SK-N-SH (cell line): ENCODE measurements around the gene STYXL2. TPM values are rescaled to one million over a fixed set of nuclear protein-coding genes. Genes with fewer than 3 reads are reported as not detected.

Experiments used
- CTCF ChIA-PET: fragments of 300-600, 350-600 bp; formaldehyde crosslinking; extraction: SDS; loops from one replicate; lab custom pipeline; 2021; lab: Yijun Ruan, JAX
- POLR2A ChIA-PET: fragments of 350-600 bp; sonication (Branson Sonifier 250); formaldehyde crosslinking; extraction: SDS; loops from one replicate; lab custom pipeline; 2020; ENCODE audit warnings: antibody characterized with exemption, inconsistent platforms; lab: Yijun Ruan, JAX
- DNase-seq: peaks from one replicate; pipeline ENCODE4 v3.0.0; 2012
- H2AFZ ChIP-seq: fragments of 200-600 bp; sonication (generic); 2 replicates; pipeline ENCODE4 v1.8.1; 2016; ENCODE audit warnings: antibody characterized with exemption, mild to moderate bottlenecking, low read depth
- H3F3A ChIP-seq: fragments of 200-600 bp; sonication (generic); replicated peaks from 2 replicates; pipeline ENCODE3; 2016; ENCODE audit warnings: antibody characterized with exemption, mild to moderate bottlenecking; ENCODE audit not compliant: insufficient read depth
- H3K27ac ChIP-seq, 2 experiments: fragments of 200-500 bp in 1 of 2; fragments of 200-600 bp in 1 of 2; sonication (Bioruptor generic) in 1 of 2; sonication (generic), shearing (Covaris generic) in 1 of 2; 2 replicates each; pipeline versions ENCODE4 v1.5.1 to v1.6.1; 2014 to 2016; ENCODE audit warnings: low read depth in 2 of 2, inconsistent platforms in 1 of 2, low read length in 1 of 2, mild to moderate bottlenecking in 1 of 2, mixed read lengths in 1 of 2
- H3K27me3 ChIP-seq: fragments of 200-600 bp; sonication (generic), shearing (Covaris generic); 2 replicates; pipeline ENCODE4 v1.6.1; 2016; ENCODE audit warnings: mixed run types; ENCODE audit not compliant: insufficient read depth
- H3K36me3 ChIP-seq, 2 experiments: fragments of 200-500 bp in 1 of 2; fragments of 200-600 bp in 1 of 2; sonication (Bioruptor generic) in 1 of 2; sonication (generic) in 1 of 2; replicated peaks in 1 of 2; 2 replicates each; pipeline versions ENCODE3 to v1.5.1; 2014 to 2016; ENCODE audit warnings: low read length in 1 of 2, mild to moderate bottlenecking in 1 of 2; ENCODE audit not compliant: insufficient read depth in 2 of 2, control insufficient read depth in 1 of 2
- H3K4me1 ChIP-seq, 2 experiments: fragments of 200-500 bp in 1 of 2; fragments of 200-600 bp in 1 of 2; sonication (Bioruptor generic) in 1 of 2; sonication (generic), shearing (Covaris generic) in 1 of 2; 2 replicates each; pipeline versions ENCODE4 v1.5.1 to v1.6.1; 2014 to 2016; ENCODE audit warnings: low read depth in 1 of 2, low read length in 1 of 2, mixed run types in 1 of 2; ENCODE audit not compliant: insufficient read depth in 2 of 2, control insufficient read depth in 1 of 2
- H3K4me2 ChIP-seq: fragments of 200-600 bp; sonication (generic), shearing (Covaris generic); 2 replicates; pipeline ENCODE4 v1.6.1; 2017; ENCODE audit warnings: mixed run types
- H3K4me3 ChIP-seq, 2 experiments: fragments of 200-500 bp in 1 of 2; fragments of 200-600 bp in 1 of 2; sonication (Bioruptor generic) in 1 of 2; sonication (generic), shearing (Covaris generic) in 1 of 2; 2 replicates each; pipeline versions ENCODE4 v1.5.1 to v1.8.1; 2014 to 2016; ENCODE audit warnings: low read depth in 2 of 2, inconsistent platforms in 1 of 2, low read length in 1 of 2, mild to moderate bottlenecking in 1 of 2, mixed read lengths in 1 of 2, moderate library complexity in 1 of 2
- H3K79me2 ChIP-seq: fragments of 200-600 bp; sonication (generic); 2 replicates; pipeline ENCODE4 v1.8.1; 2017; ENCODE audit warnings: mild to moderate bottlenecking; ENCODE audit not compliant: insufficient read depth
- H3K9ac ChIP-seq: fragments of 200-600 bp; sonication (generic); 2 replicates; pipeline ENCODE4 v1.6.1; 2017; ENCODE audit warnings: mixed run types
- H3K9me2 ChIP-seq: fragments of 200-600 bp; sonication (generic); 2 replicates; pipeline ENCODE4 v1.6.1; 2017; ENCODE audit warnings: mixed run types
- H3K9me3 ChIP-seq: fragments of 200-600 bp; sonication (generic); 2 replicates; pipeline ENCODE4 v1.6.1; 2017; ENCODE audit warnings: mixed run types, mild to moderate bottlenecking, moderate library complexity
- H4K20me1 ChIP-seq: fragments of 200-600 bp; sonication (generic); 2 replicates; pipeline ENCODE4 v1.6.1; 2017; ENCODE audit warnings: mild to moderate bottlenecking, mixed run types; ENCODE audit not compliant: insufficient read depth
- CHD2 ChIP-seq: fragments of 150-350 bp; IDR thresholded peaks from 2 replicates; pipeline ENCODE4 v1.6.1; 2018; ENCODE audit warnings: low read length; ENCODE audit not compliant: partially characterized antibody
- ELF1 ChIP-seq: IDR thresholded peaks from 2 replicates; pipeline ENCODE4 v1.4.0; 2012
- EP300 ChIP-seq, 2 experiments: IDR thresholded peaks; 2 replicates each; pipeline versions ENCODE4 v1.4.0 to v1.6.1; 2012; ENCODE audit warnings: borderline replicate concordance in 1 of 2, low read depth in 1 of 2, low read length in 1 of 2
- FOSL2 ChIP-seq: IDR thresholded peaks from 2 replicates; pipeline ENCODE4 v1.4.0; 2012; ENCODE audit warnings: low read depth, mild to moderate bottlenecking, moderate library complexity, borderline replicate concordance
- FOXJ3 ChIP-seq: sonication (generic); formaldehyde crosslinking; IDR thresholded peaks from 2 replicates; pipeline ENCODE4 v1.5.1; 2020; ENCODE audit warnings: mild to moderate bottlenecking, missing genetic modification reagents
- FOXM1 ChIP-seq: IDR thresholded peaks from 2 replicates; pipeline ENCODE4 v1.4.0; 2012; ENCODE audit warnings: low read depth, mild to moderate bottlenecking
- JUND ChIP-seq: IDR thresholded peaks from 2 replicates; pipeline ENCODE4 v1.4.0; 2012
- POLR2AphosphoS5 ChIP-seq: IDR thresholded peaks from 2 replicates; pipeline ENCODE4 v1.6.1; 2012; ENCODE audit warnings: low read depth, low read length
- RAD21 ChIP-seq: IDR thresholded peaks from 2 replicates; pipeline ENCODE4 v1.6.1; 2012; ENCODE audit warnings: mild to moderate bottlenecking, low read length
- RFX5 ChIP-seq: IDR thresholded peaks from 2 replicates; pipeline ENCODE4 v1.6.1; 2012; ENCODE audit warnings: mild to moderate bottlenecking, improper control_type of control experiment, low read length
- SIN3A ChIP-seq: IDR thresholded peaks from 2 replicates; pipeline ENCODE4 v1.6.1; 2012; ENCODE audit warnings: low read depth, mild to moderate bottlenecking, low read length, moderate library complexity, borderline replicate concordance
- SMC3 ChIP-seq: IDR thresholded peaks from 2 replicates; pipeline ENCODE4 v1.6.1; 2012; ENCODE audit warnings: low read depth, low read length, improper control_type of control experiment
- TAF1 ChIP-seq: IDR thresholded peaks from 2 replicates; pipeline ENCODE4 v1.6.1; 2012; ENCODE audit warnings: low read depth, mild to moderate bottlenecking, low read length, moderate library complexity, borderline replicate concordance
- TEAD4 ChIP-seq: IDR thresholded peaks from 2 replicates; pipeline ENCODE4 v1.4.0; 2012; ENCODE audit warnings: mild to moderate bottlenecking, borderline replicate concordance; ENCODE audit not compliant: insufficient read depth
- YY1 ChIP-seq: IDR thresholded peaks from 2 replicates; pipeline ENCODE4 v1.4.0; 2012; ENCODE audit warnings: low read depth, mild to moderate bottlenecking
- WGBS: methylation state at CpG from one replicate; pipeline ENCODE4 v1.1.6; 2017; ENCODE audit warnings: low lambda C conversion rate; 5-methylcytosine and 5-hydroxymethylcytosine counted together
- polyA plus RNA-seq, 3 experiments: library from polyadenylated mRNA; depleted of rRNA; stranded (reverse); fragments of >200 nt; gene quantifications; 2 replicates each; pipeline ENCODE4 v1.2.3, GENCODE V29; 2012
- TF ChIP-seq, protein P1 (sequence below): fragments of 200-600 bp; sonication (generic); IDR thresholded peaks from 2 replicates; pipeline ENCODE4 v1.6.1; 2017; ENCODE audit warnings: antibody characterized with exemption, mild to moderate bottlenecking, moderate library complexity
- TF ChIP-seq, protein P2 (sequence below): IDR thresholded peaks from 2 replicates; pipeline ENCODE4 v1.6.1; 2012; ENCODE audit warnings: mild to moderate bottlenecking, low read depth, low read length, moderate library complexity

The STYXL2 gene
- polyA plus RNA-seq, 1 of the 3 experiments (the other 2 are of a cell fraction), result not detected

- 34% methylated on average over 5 of the region's 5 CpGs for WGBS
- Histone ChIP-seq H3K79me2 (no peaks in the 10 kb centered on the region), H3K9me3 (no peaks in the 10 kb centered on the region), H3K9me2 (no peaks in the 10 kb centered on the region), H3K36me3 (no peaks in the 10 kb centered on the region), H4K20me1 (no peaks in the 10 kb centered on the region), H2AFZ (no peak overlapping the region), H3F3A (no peaks in the 10 kb centered on the region), H3K4me3 (no peak overlapping the region), H3K27ac (no peak overlapping the region), H3K27me3 (peaks cover 9% of the 10 kb centered on the region; the same call in 1 of the 2 replicates), H3K4me1 (no peaks in the 10 kb centered on the region), H3K9ac (no peak overlapping the region), H3K4me2 (no peak overlapping the region)
- no peak for TF ChIP-seq TEAD4
- TF ChIP-seq EP300 (IDR thresholded peaks at IDR 0.05; ENCODE audit: borderline replicate concordance in 1 of 2, low read depth in 1 of 2, low read length in 1 of 2), result no peak
- TF ChIP-seq JUND, result no peak
- no peak for TF ChIP-seq FOSL2
- TF ChIP-seq RFX5, result no peak
- no peak for TF ChIP-seq POLR2AphosphoS5
- TF ChIP-seq RAD21, result no peak
- no peak for TF ChIP-seq SMC3
- no peak for TF ChIP-seq ELF1
- TF ChIP-seq, protein P1, sequence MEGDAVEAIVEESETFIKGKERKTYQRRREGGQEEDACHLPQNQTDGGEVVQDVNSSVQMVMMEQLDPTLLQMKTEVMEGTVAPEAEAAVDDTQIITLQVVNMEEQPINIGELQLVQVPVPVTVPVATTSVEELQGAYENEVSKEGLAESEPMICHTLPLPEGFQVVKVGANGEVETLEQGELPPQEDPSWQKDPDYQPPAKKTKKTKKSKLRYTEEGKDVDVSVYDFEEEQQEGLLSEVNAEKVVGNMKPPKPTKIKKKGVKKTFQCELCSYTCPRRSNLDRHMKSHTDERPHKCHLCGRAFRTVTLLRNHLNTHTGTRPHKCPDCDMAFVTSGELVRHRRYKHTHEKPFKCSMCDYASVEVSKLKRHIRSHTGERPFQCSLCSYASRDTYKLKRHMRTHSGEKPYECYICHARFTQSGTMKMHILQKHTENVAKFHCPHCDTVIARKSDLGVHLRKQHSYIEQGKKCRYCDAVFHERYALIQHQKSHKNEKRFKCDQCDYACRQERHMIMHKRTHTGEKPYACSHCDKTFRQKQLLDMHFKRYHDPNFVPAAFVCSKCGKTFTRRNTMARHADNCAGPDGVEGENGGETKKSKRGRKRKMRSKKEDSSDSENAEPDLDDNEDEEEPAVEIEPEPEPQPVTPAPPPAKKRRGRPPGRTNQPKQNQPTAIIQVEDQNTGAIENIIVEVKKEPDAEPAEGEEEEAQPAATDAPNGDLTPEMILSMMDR, result no peak
- no peak for TF ChIP-seq TAF1
- TF ChIP-seq SIN3A, result no peak
- TF ChIP-seq FOXM1, result no peak
- TF ChIP-seq YY1, result no peak
- TF ChIP-seq, protein P2, sequence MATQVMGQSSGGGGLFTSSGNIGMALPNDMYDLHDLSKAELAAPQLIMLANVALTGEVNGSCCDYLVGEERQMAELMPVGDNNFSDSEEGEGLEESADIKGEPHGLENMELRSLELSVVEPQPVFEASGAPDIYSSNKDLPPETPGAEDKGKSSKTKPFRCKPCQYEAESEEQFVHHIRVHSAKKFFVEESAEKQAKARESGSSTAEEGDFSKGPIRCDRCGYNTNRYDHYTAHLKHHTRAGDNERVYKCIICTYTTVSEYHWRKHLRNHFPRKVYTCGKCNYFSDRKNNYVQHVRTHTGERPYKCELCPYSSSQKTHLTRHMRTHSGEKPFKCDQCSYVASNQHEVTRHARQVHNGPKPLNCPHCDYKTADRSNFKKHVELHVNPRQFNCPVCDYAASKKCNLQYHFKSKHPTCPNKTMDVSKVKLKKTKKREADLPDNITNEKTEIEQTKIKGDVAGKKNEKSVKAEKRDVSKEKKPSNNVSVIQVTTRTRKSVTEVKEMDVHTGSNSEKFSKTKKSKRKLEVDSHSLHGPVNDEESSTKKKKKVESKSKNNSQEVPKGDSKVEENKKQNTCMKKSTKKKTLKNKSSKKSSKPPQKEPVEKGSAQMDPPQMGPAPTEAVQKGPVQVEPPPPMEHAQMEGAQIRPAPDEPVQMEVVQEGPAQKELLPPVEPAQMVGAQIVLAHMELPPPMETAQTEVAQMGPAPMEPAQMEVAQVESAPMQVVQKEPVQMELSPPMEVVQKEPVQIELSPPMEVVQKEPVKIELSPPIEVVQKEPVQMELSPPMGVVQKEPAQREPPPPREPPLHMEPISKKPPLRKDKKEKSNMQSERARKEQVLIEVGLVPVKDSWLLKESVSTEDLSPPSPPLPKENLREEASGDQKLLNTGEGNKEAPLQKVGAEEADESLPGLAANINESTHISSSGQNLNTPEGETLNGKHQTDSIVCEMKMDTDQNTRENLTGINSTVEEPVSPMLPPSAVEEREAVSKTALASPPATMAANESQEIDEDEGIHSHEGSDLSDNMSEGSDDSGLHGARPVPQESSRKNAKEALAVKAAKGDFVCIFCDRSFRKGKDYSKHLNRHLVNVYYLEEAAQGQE, result no peak
- TF ChIP-seq CHD2, result no peak
- no peak for TF ChIP-seq FOXJ3
- DNase-seq, result no peak
- ChIA-PET CTCF (interaction anchor here (1.1 to 2.8 kb wide), 2 partner anchors 61 to 217 kb away, joined by 3 to 15 read pairs; no protein-coding TSS in a partner anchor), POLR2A (no interaction called here)
These were observed 33.8 kb downstream of the STYXL2 start for GRCh38 chr1:167127661-167128060.
